Cardiac atrium fibroblast (primary cell): ENCODE data around the gene PPP4R3B. TPM values are rescaled to one million over a fixed set of nuclear protein-coding genes. Genes with fewer than 3 reads are reported as not detected.

Experiments
- total RNA-seq: library from RNA; depleted of rRNA; stranded (reverse); fragments of >200 nt; gene quantifications from 2 replicates; pipeline ENCODE4 v1.2.3, GENCODE V29; 2015

The PPP4R3B gene
- total RNA-seq, result 29.1 and 29.2 TPM in 2 replicates

DNA sequence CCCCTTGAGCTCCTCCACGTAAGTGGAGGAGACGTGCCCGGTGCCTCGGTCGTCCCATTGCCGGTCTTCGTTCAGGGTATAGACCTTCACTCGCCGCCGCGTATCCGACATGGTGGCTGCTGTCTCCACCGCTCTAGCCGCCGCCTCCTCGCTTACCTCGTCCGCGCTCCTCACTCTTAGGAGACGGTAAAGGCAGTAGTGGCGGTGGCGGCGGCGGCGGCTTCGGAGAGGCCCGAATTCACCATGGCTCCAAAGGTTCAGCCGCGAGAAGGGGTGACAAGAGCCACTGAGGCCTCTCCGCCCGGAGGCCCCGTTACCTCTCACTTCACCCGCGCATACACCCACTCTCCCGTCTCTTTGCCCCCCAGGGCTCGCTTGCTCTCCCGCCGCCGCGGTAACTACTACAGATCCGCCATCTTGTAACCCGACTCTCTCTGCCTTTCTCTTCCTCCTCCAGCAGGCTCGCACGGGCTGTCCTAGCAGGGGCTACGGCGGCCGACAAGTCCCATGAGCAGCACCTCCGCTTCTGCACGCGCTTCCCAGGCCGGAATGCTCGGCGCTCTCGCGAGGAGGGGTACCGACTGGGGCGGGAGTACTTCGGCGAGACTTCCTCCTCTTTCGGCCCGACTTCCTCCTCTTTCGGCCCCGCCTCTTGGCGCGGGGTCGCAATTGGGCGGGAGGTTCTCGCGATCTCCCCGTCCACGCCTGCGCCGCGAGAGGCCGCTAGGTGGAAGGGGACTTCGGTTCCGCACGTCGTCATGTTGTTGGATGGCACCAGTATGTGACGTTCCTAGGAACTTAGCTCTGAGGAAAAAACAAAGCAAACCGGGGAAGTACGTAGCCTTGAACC, at the start of gene PPP4R3B:
TSS of gene PPP4R3B (minus strand) at position 448 of the 850 bp plus-strand sequence. CDS start at position 111, 337 bp downstream.

Other genes with a start within 250 kb of the PPP4R3B start
- 21.3 and 28.8 TPM in 2 replicates for gene CCDC88A, start 197.8 kb downstream of the PPP4R3B start, total RNA-seq
- 10.2 and 26.4 TPM in 2 replicates for gene CFAP36, start 97.9 kb downstream of the PPP4R3B start, total RNA-seq
- gene PNPT1, start 76.2 kb upstream of the PPP4R3B start, total RNA-seq, result 14.1 and 19.3 TPM in 2 replicates